Measurements from ENCODE around the gene GRB2.

GRCh38 chr17:75316253-75316652 is 89.2 kb downstream of the GRB2 start:
- TF ChIP-seq, protein P1, sequence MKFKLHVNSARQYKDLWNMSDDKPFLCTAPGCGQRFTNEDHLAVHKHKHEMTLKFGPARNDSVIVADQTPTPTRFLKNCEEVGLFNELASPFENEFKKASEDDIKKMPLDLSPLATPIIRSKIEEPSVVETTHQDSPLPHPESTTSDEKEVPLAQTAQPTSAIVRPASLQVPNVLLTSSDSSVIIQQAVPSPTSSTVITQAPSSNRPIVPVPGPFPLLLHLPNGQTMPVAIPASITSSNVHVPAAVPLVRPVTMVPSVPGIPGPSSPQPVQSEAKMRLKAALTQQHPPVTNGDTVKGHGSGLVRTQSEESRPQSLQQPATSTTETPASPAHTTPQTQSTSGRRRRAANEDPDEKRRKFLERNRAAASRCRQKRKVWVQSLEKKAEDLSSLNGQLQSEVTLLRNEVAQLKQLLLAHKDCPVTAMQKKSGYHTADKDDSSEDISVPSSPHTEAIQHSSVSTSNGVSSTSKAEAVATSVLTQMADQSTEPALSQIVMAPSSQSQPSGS (CRISPR knock-in tag; IDR thresholded peaks at IDR 0.05; ENCODE audit: borderline replicate concordance, low read depth), result no peak
- TF ChIP-seq, protein P2, sequence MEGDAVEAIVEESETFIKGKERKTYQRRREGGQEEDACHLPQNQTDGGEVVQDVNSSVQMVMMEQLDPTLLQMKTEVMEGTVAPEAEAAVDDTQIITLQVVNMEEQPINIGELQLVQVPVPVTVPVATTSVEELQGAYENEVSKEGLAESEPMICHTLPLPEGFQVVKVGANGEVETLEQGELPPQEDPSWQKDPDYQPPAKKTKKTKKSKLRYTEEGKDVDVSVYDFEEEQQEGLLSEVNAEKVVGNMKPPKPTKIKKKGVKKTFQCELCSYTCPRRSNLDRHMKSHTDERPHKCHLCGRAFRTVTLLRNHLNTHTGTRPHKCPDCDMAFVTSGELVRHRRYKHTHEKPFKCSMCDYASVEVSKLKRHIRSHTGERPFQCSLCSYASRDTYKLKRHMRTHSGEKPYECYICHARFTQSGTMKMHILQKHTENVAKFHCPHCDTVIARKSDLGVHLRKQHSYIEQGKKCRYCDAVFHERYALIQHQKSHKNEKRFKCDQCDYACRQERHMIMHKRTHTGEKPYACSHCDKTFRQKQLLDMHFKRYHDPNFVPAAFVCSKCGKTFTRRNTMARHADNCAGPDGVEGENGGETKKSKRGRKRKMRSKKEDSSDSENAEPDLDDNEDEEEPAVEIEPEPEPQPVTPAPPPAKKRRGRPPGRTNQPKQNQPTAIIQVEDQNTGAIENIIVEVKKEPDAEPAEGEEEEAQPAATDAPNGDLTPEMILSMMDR (IDR thresholded peaks at IDR 0.05), result no peak
- TF ChIP-seq TP53 (CRISPR knock-in tag; IDR thresholded peaks at IDR 0.05) (no peak), ZNF138 (CRISPR knock-in tag; conservative IDR thresholded peaks at IDR 0.05) (no peak), CREB1 (CRISPR knock-in tag; IDR thresholded peaks at IDR 0.05) (no peak), STAT6 (CRISPR knock-in tag; conservative IDR thresholded peaks at IDR 0.05; ENCODE audit: low read depth) (no peak), KAT7 (CRISPR knock-in tag; IDR thresholded peaks at IDR 0.05; ENCODE audit: borderline replicate concordance) (no peak), MYBL2 (CRISPR knock-in tag; IDR thresholded peaks at IDR 0.05) (no peak), PREB (CRISPR knock-in tag; IDR thresholded peaks at IDR 0.05; ENCODE audit: borderline replicate concordance) (no peak)
- TF ChIP-seq, protein P3, sequence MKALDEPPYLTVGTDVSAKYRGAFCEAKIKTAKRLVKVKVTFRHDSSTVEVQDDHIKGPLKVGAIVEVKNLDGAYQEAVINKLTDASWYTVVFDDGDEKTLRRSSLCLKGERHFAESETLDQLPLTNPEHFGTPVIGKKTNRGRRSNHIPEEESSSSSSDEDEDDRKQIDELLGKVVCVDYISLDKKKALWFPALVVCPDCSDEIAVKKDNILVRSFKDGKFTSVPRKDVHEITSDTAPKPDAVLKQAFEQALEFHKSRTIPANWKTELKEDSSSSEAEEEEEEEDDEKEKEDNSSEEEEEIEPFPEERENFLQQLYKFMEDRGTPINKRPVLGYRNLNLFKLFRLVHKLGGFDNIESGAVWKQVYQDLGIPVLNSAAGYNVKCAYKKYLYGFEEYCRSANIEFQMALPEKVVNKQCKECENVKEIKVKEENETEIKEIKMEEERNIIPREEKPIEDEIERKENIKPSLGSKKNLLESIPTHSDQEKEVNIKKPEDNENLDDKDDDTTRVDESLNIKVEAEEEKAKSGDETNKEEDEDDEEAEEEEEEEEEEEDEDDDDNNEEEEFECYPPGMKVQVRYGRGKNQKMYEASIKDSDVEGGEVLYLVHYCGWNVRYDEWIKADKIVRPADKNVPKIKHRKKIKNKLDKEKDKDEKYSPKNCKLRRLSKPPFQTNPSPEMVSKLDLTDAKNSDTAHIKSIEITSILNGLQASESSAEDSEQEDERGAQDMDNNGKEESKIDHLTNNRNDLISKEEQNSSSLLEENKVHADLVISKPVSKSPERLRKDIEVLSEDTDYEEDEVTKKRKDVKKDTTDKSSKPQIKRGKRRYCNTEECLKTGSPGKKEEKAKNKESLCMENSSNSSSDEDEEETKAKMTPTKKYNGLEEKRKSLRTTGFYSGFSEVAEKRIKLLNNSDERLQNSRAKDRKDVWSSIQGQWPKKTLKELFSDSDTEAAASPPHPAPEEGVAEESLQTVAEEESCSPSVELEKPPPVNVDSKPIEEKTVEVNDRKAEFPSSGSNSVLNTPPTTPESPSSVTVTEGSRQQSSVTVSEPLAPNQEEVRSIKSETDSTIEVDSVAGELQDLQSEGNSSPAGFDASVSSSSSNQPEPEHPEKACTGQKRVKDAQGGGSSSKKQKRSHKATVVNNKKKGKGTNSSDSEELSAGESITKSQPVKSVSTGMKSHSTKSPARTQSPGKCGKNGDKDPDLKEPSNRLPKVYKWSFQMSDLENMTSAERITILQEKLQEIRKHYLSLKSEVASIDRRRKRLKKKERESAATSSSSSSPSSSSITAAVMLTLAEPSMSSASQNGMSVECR (CRISPR knock-in tag; IDR thresholded peaks at IDR 0.05; ENCODE audit: borderline replicate concordance), result no peak
- TF ChIP-seq, protein P4, sequence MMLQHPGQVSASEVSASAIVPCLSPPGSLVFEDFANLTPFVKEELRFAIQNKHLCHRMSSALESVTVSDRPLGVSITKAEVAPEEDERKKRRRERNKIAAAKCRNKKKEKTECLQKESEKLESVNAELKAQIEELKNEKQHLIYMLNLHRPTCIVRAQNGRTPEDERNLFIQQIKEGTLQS (CRISPR knock-in tag; conservative IDR thresholded peaks at IDR 0.05), result no peak
- TF ChIP-seq, protein P5, sequence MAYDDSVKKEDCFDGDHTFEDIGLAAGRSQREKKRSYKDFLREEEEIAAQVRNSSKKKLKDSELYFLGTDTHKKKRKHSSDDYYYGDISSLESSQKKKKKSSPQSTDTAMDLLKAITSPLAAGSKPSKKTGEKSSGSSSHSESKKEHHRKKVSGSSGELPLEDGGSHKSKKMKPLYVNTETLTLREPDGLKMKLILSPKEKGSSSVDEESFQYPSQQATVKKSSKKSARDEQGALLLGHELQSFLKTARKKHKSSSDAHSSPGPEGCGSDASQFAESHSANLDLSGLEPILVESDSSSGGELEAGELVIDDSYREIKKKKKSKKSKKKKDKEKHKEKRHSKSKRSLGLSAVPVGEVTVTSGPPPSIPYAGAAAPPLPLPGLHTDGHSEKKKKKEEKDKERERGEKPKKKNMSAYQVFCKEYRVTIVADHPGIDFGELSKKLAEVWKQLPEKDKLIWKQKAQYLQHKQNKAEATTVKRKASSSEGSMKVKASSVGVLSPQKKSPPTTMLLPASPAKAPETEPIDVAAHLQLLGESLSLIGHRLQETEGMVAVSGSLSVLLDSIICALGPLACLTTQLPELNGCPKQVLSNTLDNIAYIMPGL (CRISPR knock-in tag; IDR thresholded peaks at IDR 0.05), result no peak
